ENCODE results near the gene KRT37.

DNA sequence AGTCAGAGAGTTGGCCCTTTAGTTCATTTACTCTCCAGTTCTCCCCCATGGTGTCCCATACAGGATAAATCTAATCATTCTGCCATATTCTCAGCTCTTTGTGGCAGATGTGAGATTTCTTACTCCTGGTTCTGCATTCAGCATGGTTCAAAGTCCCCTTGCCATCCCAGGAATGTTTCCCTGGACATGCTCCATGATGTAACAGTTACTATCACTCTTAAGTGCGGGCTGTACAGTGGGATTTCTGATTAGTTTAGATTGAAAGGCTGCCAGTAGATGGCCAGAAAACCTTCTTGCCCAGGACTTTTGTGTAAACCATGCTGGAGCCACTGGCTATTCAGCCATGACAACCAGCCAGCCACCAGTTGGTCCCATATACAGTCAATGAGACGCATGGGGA lies 10.4 kb downstream of the KRT37 start:
- TF ChIP-seq CTCF (IDR thresholded peaks at IDR 0.05) (no peak), POLR2A (IDR thresholded peaks at IDR 0.05) (no peak)

Data from thyroid gland (tissue), 4 donors.